T-helper 1 cell treated with Interleukin-12 subunit alpha and Interleukin-12 subunit beta and Interleukin-4 antibody, amounts not matched to agents 30 ng/mL and 1 ng/mL, for 36 hours (primary cell): ENCODE measurements around the gene SLITRK4. TPM values are rescaled to one million over a fixed set of nuclear protein-coding genes. Genes with fewer than 3 reads are reported as not detected.

ENCODE experiments used
- intact Hi-C: fragments of 100-400 bp; cut with micrococcal nuclease; formaldehyde crosslinking; loops from one replicate; pipeline ENCODE4 v1.15.1; 2024
- total RNA-seq: library from RNA; stranded (reverse); gene quantifications from 2 replicates; pipeline ENCODE4 v1.2.3, GENCODE V29; 2022

The SLITRK4 gene, protein sequence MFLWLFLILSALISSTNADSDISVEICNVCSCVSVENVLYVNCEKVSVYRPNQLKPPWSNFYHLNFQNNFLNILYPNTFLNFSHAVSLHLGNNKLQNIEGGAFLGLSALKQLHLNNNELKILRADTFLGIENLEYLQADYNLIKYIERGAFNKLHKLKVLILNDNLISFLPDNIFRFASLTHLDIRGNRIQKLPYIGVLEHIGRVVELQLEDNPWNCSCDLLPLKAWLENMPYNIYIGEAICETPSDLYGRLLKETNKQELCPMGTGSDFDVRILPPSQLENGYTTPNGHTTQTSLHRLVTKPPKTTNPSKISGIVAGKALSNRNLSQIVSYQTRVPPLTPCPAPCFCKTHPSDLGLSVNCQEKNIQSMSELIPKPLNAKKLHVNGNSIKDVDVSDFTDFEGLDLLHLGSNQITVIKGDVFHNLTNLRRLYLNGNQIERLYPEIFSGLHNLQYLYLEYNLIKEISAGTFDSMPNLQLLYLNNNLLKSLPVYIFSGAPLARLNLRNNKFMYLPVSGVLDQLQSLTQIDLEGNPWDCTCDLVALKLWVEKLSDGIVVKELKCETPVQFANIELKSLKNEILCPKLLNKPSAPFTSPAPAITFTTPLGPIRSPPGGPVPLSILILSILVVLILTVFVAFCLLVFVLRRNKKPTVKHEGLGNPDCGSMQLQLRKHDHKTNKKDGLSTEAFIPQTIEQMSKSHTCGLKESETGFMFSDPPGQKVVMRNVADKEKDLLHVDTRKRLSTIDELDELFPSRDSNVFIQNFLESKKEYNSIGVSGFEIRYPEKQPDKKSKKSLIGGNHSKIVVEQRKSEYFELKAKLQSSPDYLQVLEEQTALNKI
- total RNA-seq = not detected in 2 replicates

DNA sequence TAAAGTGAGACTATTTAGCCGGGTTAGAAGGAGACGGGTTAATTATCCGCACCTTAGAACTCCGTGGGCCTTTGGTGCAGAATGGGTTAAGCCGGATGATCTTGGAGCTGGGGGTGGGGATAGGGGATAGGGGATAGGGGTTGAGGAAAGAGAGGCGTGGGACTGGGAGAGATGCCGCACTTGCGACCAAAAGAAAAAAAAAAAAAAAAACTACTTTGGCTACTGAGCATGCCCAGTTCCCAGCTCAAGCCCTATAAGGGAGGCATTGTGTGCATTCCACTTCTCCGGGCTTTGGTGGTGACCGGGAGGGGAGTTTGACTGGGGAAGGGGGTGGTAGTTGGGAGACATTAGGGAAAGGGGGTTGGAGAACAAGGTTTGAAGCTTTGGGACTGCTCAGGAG lies at the start of gene SLITRK4:
Gene SLITRK4 (minus strand): TSS at position 187 of the 400 bp plus-strand sequence. CDS start 4,993 bp downstream, outside the sequence.
- intact Hi-C loops = no loop called here

- intact Hi-C loops = no loop called here
These were observed 47.6 kb upstream of the SLITRK4 start for GRCh38 chrX:143683486-143683885.

DNA sequence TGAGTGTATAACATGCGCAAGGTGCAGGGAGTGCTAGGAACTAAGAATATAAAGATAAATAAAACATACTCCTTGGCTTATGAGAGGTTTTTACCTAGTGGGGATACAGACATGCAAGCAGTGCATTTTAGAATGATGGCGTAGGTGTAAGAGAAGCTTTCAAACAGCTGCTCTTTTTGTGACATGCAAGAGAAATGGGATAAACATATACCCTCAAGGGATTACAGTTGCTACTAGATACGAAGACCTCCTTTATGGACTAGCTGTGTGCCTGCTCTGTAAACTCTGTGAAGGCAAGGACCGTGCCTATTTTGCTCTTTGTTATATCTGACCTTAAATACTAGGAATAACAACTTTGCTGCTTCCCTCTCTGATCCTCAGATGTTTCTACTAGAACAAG lies 39.0 kb upstream of the SLITRK4 start:
- intact Hi-C loops = no loop called here

DNA sequence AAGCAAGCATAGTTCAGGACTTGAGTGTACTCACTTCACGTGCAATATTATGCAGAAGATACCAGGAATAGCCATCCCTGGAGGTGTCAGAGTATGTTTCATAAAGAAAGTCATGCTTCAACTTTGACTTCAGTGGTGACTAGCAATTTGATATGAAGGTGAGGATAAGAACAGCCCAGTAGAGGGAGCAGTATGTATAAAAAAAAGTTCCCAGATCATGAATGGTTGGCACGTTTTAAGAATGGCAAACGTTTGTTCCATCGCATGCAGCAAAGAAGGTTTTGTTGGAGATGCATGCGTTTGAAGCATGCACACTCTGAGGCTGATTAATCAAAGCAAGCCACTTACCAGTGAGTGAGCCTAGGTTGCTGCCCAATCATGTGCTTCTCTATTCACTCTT lies 33.5 kb upstream of the SLITRK4 start:
- intact Hi-C loops = no loop called here

DNA sequence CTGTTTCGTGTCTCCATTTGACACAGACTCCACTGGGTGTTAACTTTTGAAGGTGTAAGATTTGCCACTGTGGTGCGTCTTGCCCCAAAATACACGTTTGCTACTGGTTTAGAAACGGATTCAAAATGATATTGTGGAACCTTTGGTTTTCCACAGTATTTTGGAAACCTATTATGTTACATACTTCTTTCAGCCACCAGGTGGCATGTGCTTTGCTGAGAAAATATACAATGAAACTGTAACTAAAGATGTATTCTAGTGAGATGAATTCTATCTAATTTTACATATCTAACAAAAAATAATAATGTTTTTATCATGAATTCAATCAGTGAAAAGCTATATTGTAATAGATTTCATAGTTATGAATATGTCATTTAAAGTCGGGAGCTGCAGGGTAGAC lies 28.4 kb upstream of the SLITRK4 start:
- intact Hi-C loops = no loop called here

GRCh38 chrX:143663755-143664154 lies 27.9 kb upstream of the SLITRK4 start:
- intact Hi-C loops = no loop called here

DNA sequence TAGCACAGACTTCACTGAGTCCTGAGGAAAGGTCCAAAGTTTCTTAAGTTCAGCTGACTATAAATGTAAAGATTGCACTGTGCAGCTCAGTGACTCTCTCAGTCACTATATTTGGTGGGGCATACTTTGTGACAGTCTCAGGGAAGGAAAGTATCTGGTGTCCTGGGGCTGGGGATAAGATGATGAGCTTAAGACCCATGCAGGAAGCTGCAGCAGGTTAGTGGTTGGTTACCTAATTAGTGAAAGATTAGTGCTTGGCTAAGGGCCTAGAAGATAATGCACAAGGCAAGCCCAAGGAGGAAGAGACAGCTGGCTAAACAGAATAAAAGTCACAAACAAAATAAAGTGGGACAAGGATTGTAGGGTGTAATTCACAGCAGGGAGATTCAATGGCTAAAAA lies 25.4 kb upstream of the SLITRK4 start:
- intact Hi-C loops = no loop called here

- intact Hi-C loops = no loop called here
These were observed 12.8 kb upstream of the SLITRK4 start for GRCh38 chrX:143648705-143649104.

DNA sequence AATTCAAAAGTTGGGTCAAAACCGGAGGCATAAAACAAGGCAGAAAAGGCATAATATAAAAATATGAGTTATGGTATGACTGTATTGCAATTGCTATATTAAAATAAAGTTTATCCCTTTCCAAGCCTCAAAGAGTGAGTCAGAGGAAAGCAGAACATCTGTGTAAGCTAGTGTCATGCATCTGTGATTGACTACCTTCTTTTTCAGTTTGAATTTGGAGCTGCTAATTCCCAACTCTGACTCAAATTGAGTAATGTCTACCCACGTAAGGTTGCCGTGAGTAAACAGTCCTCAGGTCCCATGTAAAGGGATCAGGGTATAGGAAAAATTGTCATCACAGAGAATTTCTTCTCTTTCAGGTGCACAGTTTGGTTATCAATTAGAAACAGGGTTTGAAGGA lies 6.5 kb upstream of the SLITRK4 start:
- intact Hi-C loops = no loop called here

GRCh38 chrX:143636831-143637230 lies 930 bp upstream of the SLITRK4 start:
- intact Hi-C loops = no loop called here

GRCh38 chrX:143634663-143635455 lies 1.0 kb downstream of the SLITRK4 start:
- intact Hi-C loops = no loop called here

DNA sequence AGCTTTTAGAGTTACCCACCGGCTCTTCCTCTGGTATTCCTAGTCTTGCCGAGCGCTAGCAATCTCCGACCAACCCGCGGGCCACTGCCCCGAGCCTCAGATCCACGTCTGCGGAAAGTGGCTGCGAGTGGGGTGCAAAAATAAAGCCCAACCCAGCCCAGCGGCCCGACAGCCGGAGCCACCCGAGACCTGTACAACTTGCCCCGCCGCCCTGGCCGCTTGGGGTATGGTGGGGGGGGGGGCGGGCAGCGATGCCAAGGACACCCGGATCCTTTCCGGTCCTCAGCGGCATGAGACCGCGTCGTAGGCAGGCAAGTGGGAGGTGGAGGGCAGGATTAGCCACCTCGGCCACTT lies 1.6 kb downstream of the SLITRK4 start:
- intact Hi-C loops = no loop called here

- intact Hi-C loops = no loop called here
These were observed 2.2 kb downstream of the SLITRK4 start for GRCh38 chrX:143633461-143634308.

- intact Hi-C loops = no loop called here
These were observed 3.1 kb downstream of the SLITRK4 start for GRCh38 chrX:143632625-143633410.

- intact Hi-C loops = no loop called here
These were observed 12.2 kb downstream of the SLITRK4 start for GRCh38 chrX:143623657-143624056.

DNA sequence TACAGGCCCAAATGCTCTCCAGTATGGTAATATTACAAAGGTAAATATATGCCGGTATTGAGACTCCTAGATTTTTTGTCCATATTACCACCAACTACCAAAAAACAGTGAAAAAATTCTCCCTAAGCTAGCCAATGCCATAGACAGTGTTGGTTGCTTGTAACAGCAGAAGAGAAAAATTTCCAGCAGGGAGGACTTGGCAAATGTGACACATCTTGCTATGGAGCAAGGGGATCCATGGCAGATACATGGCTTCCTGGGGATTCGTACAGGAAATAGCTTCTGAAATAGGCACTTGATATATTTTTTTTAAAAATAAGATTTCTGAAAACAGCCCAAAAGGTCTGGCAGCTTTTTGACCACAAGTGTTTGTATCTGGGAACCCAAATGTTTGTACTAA lies 14.6 kb downstream of the SLITRK4 start:
- intact Hi-C loops = no loop called here

- intact Hi-C loops = no loop called here
These were observed 20.1 kb downstream of the SLITRK4 start for GRCh38 chrX:143615851-143616250.

DNA sequence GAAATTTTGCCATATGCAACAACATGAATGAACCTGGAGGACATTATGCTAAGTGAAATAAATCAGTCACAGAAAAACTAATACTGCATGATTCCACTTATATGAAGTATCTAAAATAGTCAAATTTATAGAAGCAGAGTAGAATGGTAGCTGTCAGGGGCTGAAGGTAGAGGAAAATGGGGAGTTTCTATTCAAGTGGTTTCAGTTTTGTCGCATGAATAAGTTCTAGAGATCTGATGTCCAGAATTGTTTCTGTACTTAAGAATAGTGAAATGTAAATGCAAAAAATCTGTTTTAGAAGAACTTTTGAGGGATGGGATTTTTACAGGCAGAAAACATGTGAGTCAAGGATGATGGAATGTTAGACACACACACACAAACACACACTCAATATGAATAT lies 34.1 kb downstream of the SLITRK4 start:
- intact Hi-C loops = no loop called here

DNA sequence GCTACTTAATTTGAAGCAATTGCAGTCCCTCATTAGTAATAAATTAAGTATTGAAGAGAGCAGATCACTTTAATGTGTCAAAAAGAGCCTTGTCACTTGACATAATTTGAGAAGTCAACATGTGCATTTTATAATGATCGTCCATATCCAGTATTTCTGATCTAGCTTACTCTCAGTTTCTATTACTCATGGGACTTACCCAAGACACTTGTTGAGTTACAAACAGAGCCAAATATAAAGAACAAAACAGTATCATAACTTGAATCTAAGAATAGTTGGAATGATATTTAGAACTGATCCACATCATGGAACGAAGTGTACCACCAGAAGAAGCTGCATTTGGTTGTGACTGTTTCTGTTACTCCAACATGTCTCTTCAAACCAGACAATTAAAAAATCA lies 54.7 kb downstream of the SLITRK4 start:
- intact Hi-C loops = no loop called here

DNA sequence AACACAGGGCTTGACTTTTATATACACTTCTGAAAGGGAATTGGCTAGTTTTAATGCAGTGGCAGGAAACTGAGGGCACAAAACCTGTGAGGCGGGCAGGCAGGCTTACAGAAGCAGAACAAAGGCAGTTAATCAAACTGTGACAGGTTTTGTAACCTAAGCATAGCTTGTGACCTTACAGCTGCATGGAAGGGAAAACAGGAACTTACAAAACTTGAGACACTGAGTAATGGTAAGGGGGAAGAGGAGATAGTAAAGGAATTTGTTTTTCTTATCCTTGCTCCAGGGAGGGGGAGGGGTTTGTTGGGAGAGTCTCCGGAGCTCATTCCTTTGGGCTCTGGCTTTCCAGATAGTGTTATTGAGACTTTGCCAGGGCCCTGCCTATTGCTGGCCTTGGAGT lies 55.6 kb downstream of the SLITRK4 start:
- intact Hi-C loops = no loop called here
